H1 (cell line): ENCODE data around the gene CACNA1D. TPM values are rescaled to one million over a fixed set of nuclear protein-coding genes. Genes with fewer than 3 reads are reported as not detected.

Experiments used
- SIN3A ChIP-seq, 2 experiments: IDR thresholded peaks in 1 of 2; conservative IDR thresholded peaks in 1 of 2; 2 replicates each; pipeline ENCODE4 v1.6.1; 2011 to 2012; ENCODE audit warnings: low read length in 2 of 2, improper control_type of control experiment in 1 of 2, low read depth in 1 of 2, mild to moderate bottlenecking in 1 of 2
- polyA plus RNA-seq, 7 experiments: library from polyadenylated mRNA; depleted of rRNA in 3 of 7; stranded (reverse) in 5 of 7; unstranded in 2 of 7; fragments of >200 nt in 5 of 7; fragments of 200-250 nt in 2 of 7; gene quantifications; 1 replicate in 5 of 7; 2 replicates in 1 of 7; 4 replicates in 1 of 7; pipeline versions ENCODE4 v1.2.1 to v1.2.3, GENCODE V29; 2011 to 2013; ENCODE audit warnings: missing spikeins in 2 of 7, mixed read lengths in 2 of 7
- total RNA-seq: library from RNA; stranded (reverse); fragmentation: NEBNext Ultra II Directional; extraction: Animal tissue kit (Norgen Biotek cat#: 25700); gene quantifications from 2 replicates; pipeline ENCODE4 v1.2.1, GENCODE V29; 2021

The CACNA1D gene
- total and polyA plus RNA-seq, 2 of the 8 experiments (the other 6 are each of a cell fraction or from before 2014, with no cell fraction given), result 2.0 to 2.9 TPM

DNA sequence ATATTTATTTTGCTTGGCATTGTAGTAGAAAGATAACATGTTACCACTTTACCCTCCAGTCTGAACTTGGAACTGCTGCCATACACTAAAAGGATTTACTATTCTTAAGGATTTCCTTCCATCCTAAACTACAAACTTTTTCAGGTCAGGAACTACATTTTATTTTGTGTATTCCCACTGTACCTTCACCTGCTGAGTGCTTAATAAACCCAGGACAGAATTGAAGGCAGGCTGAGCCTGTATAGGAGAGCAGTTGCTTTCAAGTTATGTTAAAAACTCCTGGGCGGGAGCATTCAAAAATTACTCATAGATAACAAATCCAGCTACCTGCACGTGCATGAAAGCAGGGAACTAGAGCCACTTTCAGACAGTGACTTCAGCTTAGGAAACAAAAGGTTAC is 58.3 kb downstream of the CACNA1D start (continued):
- TF ChIP-seq SIN3A (conservative IDR thresholded peaks at IDR 0.05 in 1 of 2, IDR thresholded peaks at IDR 0.05 in 1 of 2; ENCODE audit: low read depth in 1 of 2, low read length in 2 of 2), result no peak
